SK-N-SH (cell line): ENCODE data around the gene MYO1D. TPM values are rescaled to one million over a fixed set of nuclear protein-coding genes. Genes with fewer than 3 reads are reported as not detected.

Experiments
- CTCF ChIA-PET: fragments of 300-600, 350-600 bp; formaldehyde crosslinking; extraction: SDS; loops from one replicate; lab custom pipeline; 2021; lab: Yijun Ruan, JAX
- POLR2A ChIA-PET: fragments of 350-600 bp; sonication (Branson Sonifier 250); formaldehyde crosslinking; extraction: SDS; loops from one replicate; lab custom pipeline; 2020; ENCODE audit warnings: antibody characterized with exemption, inconsistent platforms; lab: Yijun Ruan, JAX
- DNase-seq: peaks from one replicate; pipeline ENCODE4 v3.0.0; 2012
- H2AFZ ChIP-seq: fragments of 200-600 bp; sonication (generic); 2 replicates; pipeline ENCODE4 v1.8.1; 2016; ENCODE audit warnings: antibody characterized with exemption, mild to moderate bottlenecking, low read depth
- H3F3A ChIP-seq: fragments of 200-600 bp; sonication (generic); replicated peaks from 2 replicates; pipeline ENCODE3; 2016; ENCODE audit warnings: antibody characterized with exemption, mild to moderate bottlenecking; ENCODE audit not compliant: insufficient read depth
- H3K27ac ChIP-seq, 2 experiments: fragments of 200-500 bp in 1 of 2; fragments of 200-600 bp in 1 of 2; sonication (Bioruptor generic) in 1 of 2; sonication (generic), shearing (Covaris generic) in 1 of 2; 2 replicates each; pipeline versions ENCODE4 v1.5.1 to v1.6.1; 2014 to 2016; ENCODE audit warnings: low read depth in 2 of 2, inconsistent platforms in 1 of 2, low read length in 1 of 2, mild to moderate bottlenecking in 1 of 2, mixed read lengths in 1 of 2
- H3K27me3 ChIP-seq: fragments of 200-600 bp; sonication (generic), shearing (Covaris generic); 2 replicates; pipeline ENCODE4 v1.6.1; 2016; ENCODE audit warnings: mixed run types; ENCODE audit not compliant: insufficient read depth
- H3K36me3 ChIP-seq, 2 experiments: fragments of 200-500 bp in 1 of 2; fragments of 200-600 bp in 1 of 2; sonication (Bioruptor generic) in 1 of 2; sonication (generic) in 1 of 2; replicated peaks in 1 of 2; 2 replicates each; pipeline versions ENCODE3 to v1.5.1; 2014 to 2016; ENCODE audit warnings: low read length in 1 of 2, mild to moderate bottlenecking in 1 of 2; ENCODE audit not compliant: insufficient read depth in 2 of 2, control insufficient read depth in 1 of 2
- H3K4me1 ChIP-seq, 2 experiments: fragments of 200-500 bp in 1 of 2; fragments of 200-600 bp in 1 of 2; sonication (Bioruptor generic) in 1 of 2; sonication (generic), shearing (Covaris generic) in 1 of 2; 2 replicates each; pipeline versions ENCODE4 v1.5.1 to v1.6.1; 2014 to 2016; ENCODE audit warnings: low read depth in 1 of 2, low read length in 1 of 2, mixed run types in 1 of 2; ENCODE audit not compliant: insufficient read depth in 2 of 2, control insufficient read depth in 1 of 2
- H3K4me2 ChIP-seq: fragments of 200-600 bp; sonication (generic), shearing (Covaris generic); 2 replicates; pipeline ENCODE4 v1.6.1; 2017; ENCODE audit warnings: mixed run types
- H3K4me3 ChIP-seq, 2 experiments: fragments of 200-500 bp in 1 of 2; fragments of 200-600 bp in 1 of 2; sonication (Bioruptor generic) in 1 of 2; sonication (generic), shearing (Covaris generic) in 1 of 2; 2 replicates each; pipeline versions ENCODE4 v1.5.1 to v1.8.1; 2014 to 2016; ENCODE audit warnings: low read depth in 2 of 2, inconsistent platforms in 1 of 2, low read length in 1 of 2, mild to moderate bottlenecking in 1 of 2, mixed read lengths in 1 of 2, moderate library complexity in 1 of 2
- H3K79me2 ChIP-seq: fragments of 200-600 bp; sonication (generic); 2 replicates; pipeline ENCODE4 v1.8.1; 2017; ENCODE audit warnings: mild to moderate bottlenecking; ENCODE audit not compliant: insufficient read depth
- H3K9ac ChIP-seq: fragments of 200-600 bp; sonication (generic); 2 replicates; pipeline ENCODE4 v1.6.1; 2017; ENCODE audit warnings: mixed run types
- H3K9me2 ChIP-seq: fragments of 200-600 bp; sonication (generic); 2 replicates; pipeline ENCODE4 v1.6.1; 2017; ENCODE audit warnings: mixed run types
- H3K9me3 ChIP-seq: fragments of 200-600 bp; sonication (generic); 2 replicates; pipeline ENCODE4 v1.6.1; 2017; ENCODE audit warnings: mixed run types, mild to moderate bottlenecking, moderate library complexity
- H4K20me1 ChIP-seq: fragments of 200-600 bp; sonication (generic); 2 replicates; pipeline ENCODE4 v1.6.1; 2017; ENCODE audit warnings: mild to moderate bottlenecking, mixed run types; ENCODE audit not compliant: insufficient read depth
- EZH2phosphoT487 ChIP-seq: fragments of 200-600 bp; sonication (generic); IDR thresholded peaks from 2 replicates; pipeline ENCODE4 v1.6.1; 2017; ENCODE audit warnings: low read depth, mixed run types, mild to moderate bottlenecking, antibody characterized with exemption, moderate library complexity, borderline replicate concordance
- FOXJ3 ChIP-seq: sonication (generic); formaldehyde crosslinking; IDR thresholded peaks from 2 replicates; pipeline ENCODE4 v1.5.1; 2020; ENCODE audit warnings: mild to moderate bottlenecking, missing genetic modification reagents
- GATA2 ChIP-seq: sonication (generic); formaldehyde crosslinking; IDR thresholded peaks from 2 replicates; pipeline ENCODE4 v1.5.0; 2020; ENCODE audit warnings: mild to moderate bottlenecking, missing genetic modification reagents
- JUND ChIP-seq: IDR thresholded peaks from 2 replicates; pipeline ENCODE4 v1.4.0; 2012
- MEF2A ChIP-seq: IDR thresholded peaks from 2 replicates; pipeline ENCODE4 v1.4.0; 2012; ENCODE audit warnings: low read depth, borderline replicate concordance
- NRF1 ChIP-seq: IDR thresholded peaks from 2 replicates; pipeline ENCODE4 v1.6.1; 2012; ENCODE audit warnings: low read depth, mild to moderate bottlenecking, low read length
- RCOR1 ChIP-seq: fragments of 150-350 bp; IDR thresholded peaks from 2 replicates; pipeline ENCODE4 v1.6.1; 2017; ENCODE audit warnings: antibody characterized with exemption, low read length
- SMC3 ChIP-seq: IDR thresholded peaks from 2 replicates; pipeline ENCODE4 v1.6.1; 2012; ENCODE audit warnings: low read depth, low read length, improper control_type of control experiment
- TEAD4 ChIP-seq: IDR thresholded peaks from 2 replicates; pipeline ENCODE4 v1.4.0; 2012; ENCODE audit warnings: mild to moderate bottlenecking, borderline replicate concordance; ENCODE audit not compliant: insufficient read depth
- WGBS: methylation state at CpG from one replicate; pipeline ENCODE4 v1.1.6; 2017; ENCODE audit warnings: low lambda C conversion rate; 5-methylcytosine and 5-hydroxymethylcytosine counted together
- polyA plus RNA-seq, 3 experiments: library from polyadenylated mRNA; depleted of rRNA; stranded (reverse); fragments of >200 nt; gene quantifications; 2 replicates each; pipeline ENCODE4 v1.2.3, GENCODE V29; 2012
- TF ChIP-seq, protein P1 (sequence below): IDR thresholded peaks from 2 replicates; pipeline ENCODE4 v1.6.1; 2012; ENCODE audit warnings: mild to moderate bottlenecking, low read depth, low read length, moderate library complexity
- TF ChIP-seq, protein P2 (sequence below): IDR thresholded peaks from 2 replicates; pipeline ENCODE4 v1.4.0; 2012; ENCODE audit warnings: low read depth, borderline replicate concordance
- TF ChIP-seq, protein P3 (sequence below): fragments of 150-350 bp; IDR thresholded peaks from 2 replicates; pipeline ENCODE4 v1.6.1; 2016; ENCODE audit warnings: mild to moderate bottlenecking, low read depth, low read length

Gene MYO1D
- polyA plus RNA-seq, 1 of the 3 experiments (the other 2 are of a cell fraction) = 20.4 TPM

DNA sequence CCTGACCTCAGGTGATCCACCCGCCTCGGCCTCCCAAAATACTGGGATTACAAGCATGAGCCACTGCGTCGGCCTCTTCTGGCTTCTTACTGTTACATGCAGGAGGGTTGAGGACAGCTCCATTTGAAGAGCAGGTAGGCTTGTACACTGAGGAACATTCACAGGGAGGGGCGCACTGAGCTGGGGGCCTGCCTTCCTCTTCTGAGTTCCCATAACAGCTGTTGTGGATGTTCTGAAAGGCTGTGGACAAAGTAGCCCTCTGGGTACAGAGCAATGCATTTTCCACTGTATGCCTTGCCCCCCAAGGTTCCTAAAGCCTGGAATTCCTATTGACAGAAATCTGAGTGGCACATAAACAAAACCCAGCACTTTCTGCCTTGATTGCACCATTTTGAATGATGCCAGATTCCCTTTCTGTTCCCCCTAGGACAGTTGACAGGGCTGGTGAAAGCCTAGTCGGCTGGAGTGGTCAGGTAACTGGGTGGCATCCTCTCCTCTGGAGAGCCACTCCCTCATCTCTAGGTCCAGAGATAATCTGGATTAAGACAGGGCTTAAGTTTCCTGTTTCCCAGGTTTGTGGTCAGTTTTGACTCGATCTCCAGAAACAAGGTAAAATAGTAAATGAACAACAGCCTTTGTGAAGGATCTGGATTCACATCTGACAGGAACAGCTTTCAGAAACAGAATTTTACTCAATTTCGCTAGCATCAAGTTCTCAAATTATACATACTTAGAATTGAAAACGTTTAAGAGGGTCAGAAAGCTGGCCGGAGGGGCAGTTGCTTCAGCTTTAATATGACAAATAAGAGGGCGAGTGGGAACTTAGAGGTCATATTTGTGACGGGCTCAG, 391.4 kb downstream of the MYO1D start:
- H3K79me2 ChIP-seq = no peaks in the 10 kb centered on the region
- TF ChIP-seq FOXJ3 (CRISPR knock-in tag) (no peak), GATA2 (no peak), NRF1 (no peak), TEAD4 (no peak), EZH2phosphoT487 (no peak), SMC3 (no peak), JUND (no peak), MEF2A (no peak), RCOR1 (no peak)
- TF ChIP-seq, protein P1, sequence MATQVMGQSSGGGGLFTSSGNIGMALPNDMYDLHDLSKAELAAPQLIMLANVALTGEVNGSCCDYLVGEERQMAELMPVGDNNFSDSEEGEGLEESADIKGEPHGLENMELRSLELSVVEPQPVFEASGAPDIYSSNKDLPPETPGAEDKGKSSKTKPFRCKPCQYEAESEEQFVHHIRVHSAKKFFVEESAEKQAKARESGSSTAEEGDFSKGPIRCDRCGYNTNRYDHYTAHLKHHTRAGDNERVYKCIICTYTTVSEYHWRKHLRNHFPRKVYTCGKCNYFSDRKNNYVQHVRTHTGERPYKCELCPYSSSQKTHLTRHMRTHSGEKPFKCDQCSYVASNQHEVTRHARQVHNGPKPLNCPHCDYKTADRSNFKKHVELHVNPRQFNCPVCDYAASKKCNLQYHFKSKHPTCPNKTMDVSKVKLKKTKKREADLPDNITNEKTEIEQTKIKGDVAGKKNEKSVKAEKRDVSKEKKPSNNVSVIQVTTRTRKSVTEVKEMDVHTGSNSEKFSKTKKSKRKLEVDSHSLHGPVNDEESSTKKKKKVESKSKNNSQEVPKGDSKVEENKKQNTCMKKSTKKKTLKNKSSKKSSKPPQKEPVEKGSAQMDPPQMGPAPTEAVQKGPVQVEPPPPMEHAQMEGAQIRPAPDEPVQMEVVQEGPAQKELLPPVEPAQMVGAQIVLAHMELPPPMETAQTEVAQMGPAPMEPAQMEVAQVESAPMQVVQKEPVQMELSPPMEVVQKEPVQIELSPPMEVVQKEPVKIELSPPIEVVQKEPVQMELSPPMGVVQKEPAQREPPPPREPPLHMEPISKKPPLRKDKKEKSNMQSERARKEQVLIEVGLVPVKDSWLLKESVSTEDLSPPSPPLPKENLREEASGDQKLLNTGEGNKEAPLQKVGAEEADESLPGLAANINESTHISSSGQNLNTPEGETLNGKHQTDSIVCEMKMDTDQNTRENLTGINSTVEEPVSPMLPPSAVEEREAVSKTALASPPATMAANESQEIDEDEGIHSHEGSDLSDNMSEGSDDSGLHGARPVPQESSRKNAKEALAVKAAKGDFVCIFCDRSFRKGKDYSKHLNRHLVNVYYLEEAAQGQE = no peak
- TF ChIP-seq, protein P2, sequence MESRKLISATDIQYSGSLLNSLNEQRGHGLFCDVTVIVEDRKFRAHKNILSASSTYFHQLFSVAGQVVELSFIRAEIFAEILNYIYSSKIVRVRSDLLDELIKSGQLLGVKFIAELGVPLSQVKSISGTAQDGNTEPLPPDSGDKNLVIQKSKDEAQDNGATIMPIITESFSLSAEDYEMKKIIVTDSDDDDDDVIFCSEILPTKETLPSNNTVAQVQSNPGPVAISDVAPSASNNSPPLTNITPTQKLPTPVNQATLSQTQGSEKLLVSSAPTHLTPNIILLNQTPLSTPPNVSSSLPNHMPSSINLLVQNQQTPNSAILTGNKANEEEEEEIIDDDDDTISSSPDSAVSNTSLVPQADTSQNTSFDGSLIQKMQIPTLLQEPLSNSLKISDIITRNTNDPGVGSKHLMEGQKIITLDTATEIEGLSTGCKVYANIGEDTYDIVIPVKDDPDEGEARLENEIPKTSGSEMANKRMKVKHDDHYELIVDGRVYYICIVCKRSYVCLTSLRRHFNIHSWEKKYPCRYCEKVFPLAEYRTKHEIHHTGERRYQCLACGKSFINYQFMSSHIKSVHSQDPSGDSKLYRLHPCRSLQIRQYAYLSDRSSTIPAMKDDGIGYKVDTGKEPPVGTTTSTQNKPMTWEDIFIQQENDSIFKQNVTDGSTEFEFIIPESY = no peak
- TF ChIP-seq, protein P3, sequence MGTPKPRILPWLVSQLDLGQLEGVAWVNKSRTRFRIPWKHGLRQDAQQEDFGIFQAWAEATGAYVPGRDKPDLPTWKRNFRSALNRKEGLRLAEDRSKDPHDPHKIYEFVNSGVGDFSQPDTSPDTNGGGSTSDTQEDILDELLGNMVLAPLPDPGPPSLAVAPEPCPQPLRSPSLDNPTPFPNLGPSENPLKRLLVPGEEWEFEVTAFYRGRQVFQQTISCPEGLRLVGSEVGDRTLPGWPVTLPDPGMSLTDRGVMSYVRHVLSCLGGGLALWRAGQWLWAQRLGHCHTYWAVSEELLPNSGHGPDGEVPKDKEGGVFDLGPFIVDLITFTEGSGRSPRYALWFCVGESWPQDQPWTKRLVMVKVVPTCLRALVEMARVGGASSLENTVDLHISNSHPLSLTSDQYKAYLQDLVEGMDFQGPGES = no peak
- WGBS = 92% methylated on average over 12 of the region's 12 CpGs
- H3K4me2 ChIP-seq = peak overlapping the region; percentile 24; the same call in 1 of the 2 replicates
- POLR2A ChIA-PET = interaction anchor here (1.1 to 1.4 kb wide), 4 partner anchors 9 to 145 kb away, joined by 3 to 4 read pairs (median 3); no protein-coding TSS in a partner anchor
- H3K9me2 ChIP-seq = no peaks in the 10 kb centered on the region
- H3K4me3 ChIP-seq = no peak overlapping the region
- peaks cover 25% of the 10 kb centered on the region for H3F3A ChIP-seq
- H3K27ac ChIP-seq = peak overlapping the region in 1 of 2 experiments; percentile 78; a peak in 2 of 4 replicates
- H3K4me1 ChIP-seq = peaks cover 0 to 47% of the 10 kb centered on the region in 2 experiments; a peak in 2 of 4 replicates
- H3K27me3 ChIP-seq = no peaks in the 10 kb centered on the region
- H3K36me3 ChIP-seq = peaks cover 0 to 45% of the 10 kb centered on the region in 2 experiments
- peaks cover 10% of the 10 kb centered on the region; the same call in 1 of the 2 replicates for H4K20me1 ChIP-seq
- H2AFZ ChIP-seq = no peak overlapping the region
- no peak overlapping the region for H3K9ac ChIP-seq
- H3K9me3 ChIP-seq = no peaks in the 10 kb centered on the region
- CTCF ChIA-PET = interaction anchor here (1.2 to 11.0 kb wide), 11 partner anchors 14 to 392 kb away, joined by 3 to 102 read pairs (median 13); partner anchors contain the start of genes MYO1D and PSMD11
- DNase-seq = no peak
